Gastrocnemius medialis (tissue), 4 donors: Measurements from ENCODE around the gene TIGIT. TPM values are rescaled to one million over a fixed set of nuclear protein-coding genes. Genes with fewer than 3 reads are reported as not detected.

Source experiments
- ATAC-seq, 2 donors: fragments of 150-250 bp; one replicate each; pipeline ENCODE4 v1.9.1; 2016
- DNase-seq, 2 donors: peaks; one replicate each; pipeline ENCODE4 v3.0.0-alpha.2; 2019
- H3K27ac ChIP-seq, 4 donors: fragments of 200-600 bp; sonication (generic); 1 replicate in 1 of 4; 2 replicates in 3 of 4; pipeline ENCODE4 v1.5.1; 2016 to 2018; ENCODE audit warnings: mild to moderate bottlenecking in 2 of 4, moderate library complexity in 1 of 4
- H3K27me3 ChIP-seq, 3 donors: fragments of 200-600 bp; sonication (generic) in 2 of 3; 1 replicate in 1 of 3; 2 replicates in 2 of 3; pipeline versions ENCODE4 v1.5.1 to v1.6.0; 2016 to 2019; ENCODE audit warnings: mild to moderate bottlenecking in 1 of 3, moderate library complexity in 1 of 3
- H3K36me3 ChIP-seq, 2 donors: fragments of 200-600 bp; sonication (generic) in 1 of 2; one replicate each; pipeline ENCODE4 v1.5.1; 2017 to 2018
- H3K4me1 ChIP-seq, 2 donors: fragments of 200-600 bp; sonication (generic) in 1 of 2; one replicate each; pipeline ENCODE4 v1.5.1; 2016 to 2017; ENCODE audit warnings: mild to moderate bottlenecking in 2 of 2
- H3K4me3 ChIP-seq, 4 donors: fragments of 200-600 bp; sonication (generic) in 3 of 4; 1 replicate in 1 of 4; 2 replicates in 3 of 4; pipeline ENCODE4 v1.5.1; 2016 to 2019; ENCODE audit warnings: mild to moderate bottlenecking in 2 of 4
- H3K9me3 ChIP-seq, 3 donors: fragments of 200-600 bp; sonication (generic) in 2 of 3; 1 replicate in 1 of 3; 2 replicates in 2 of 3; pipeline ENCODE4 v1.5.1; 2016 to 2019
- POLR2A ChIP-seq, 2 donors: fragments of 450-650 bp; IDR thresholded peaks; one replicate each; pipeline ENCODE4 v1.6.1; 2017; ENCODE audit warnings: antibody characterized with exemption in 2 of 2, mild to moderate bottlenecking in 2 of 2, moderate library complexity in 2 of 2
- in situ Hi-C, 4 donors: fragments of 200-750 bp; cut with MboI; loops; one replicate each; pipeline versions ENCODE4 v1.15.0 to v1.8.0; 2017; ENCODE audit warnings: low sequenced_read_pairs in 4 of 4
- intact Hi-C: fragments of 100-400 bp; cut with DNase I; formaldehyde crosslinking; loops from one replicate; pipeline ENCODE4 v1.15.1; 2023; ENCODE audit warnings: low total_unique reads
- total RNA-seq, 4 donors: library from RNA; depleted of rRNA; stranded (reverse); fragments of >200 nt; gene quantifications; one replicate each; pipeline versions ENCODE4 v1.1.0 to v1.2.3, GENCODE V29; 2016
- TF ChIP-seq, protein P1 (sequence below), 5 experiments: fragments of 450-650 bp in 3 of 5; fragments of 200-600 bp in 2 of 5; sonication (generic) in 2 of 5; IDR thresholded peaks in 4 of 5; conservative IDR thresholded peaks in 1 of 5; 1 replicate in 4 of 5; 2 replicates in 1 of 5; pipeline ENCODE4 v1.5.1; 2016 to 2019; ENCODE audit warnings: antibody characterized with exemption in 5 of 5, mild to moderate bottlenecking in 3 of 5, moderate library complexity in 3 of 5

Gene TIGIT
- total RNA-seq, 4 donors from 2014 or later: not detected

DNA sequence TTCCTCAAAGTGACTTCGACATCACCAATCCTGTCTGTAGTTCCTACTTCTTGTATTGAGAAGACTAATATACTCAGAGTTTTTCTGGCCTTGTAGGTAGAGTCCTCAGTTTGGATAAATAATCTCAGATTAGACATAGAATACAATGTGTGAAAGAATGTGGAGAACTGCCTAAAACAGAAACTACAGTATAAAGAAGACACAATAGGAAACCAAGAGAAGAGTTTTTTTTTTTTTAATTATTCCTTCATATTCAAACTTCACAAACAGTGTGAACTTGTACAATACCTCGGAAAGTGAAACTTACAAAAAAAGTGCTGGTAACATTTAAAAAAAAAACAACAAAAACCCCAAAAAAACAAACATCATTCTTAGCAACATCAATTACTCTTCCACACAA, 20.5 kb downstream of the TIGIT start:
- H3K4me3 ChIP-seq: no peak overlapping the region
- TF ChIP-seq, protein P1, sequence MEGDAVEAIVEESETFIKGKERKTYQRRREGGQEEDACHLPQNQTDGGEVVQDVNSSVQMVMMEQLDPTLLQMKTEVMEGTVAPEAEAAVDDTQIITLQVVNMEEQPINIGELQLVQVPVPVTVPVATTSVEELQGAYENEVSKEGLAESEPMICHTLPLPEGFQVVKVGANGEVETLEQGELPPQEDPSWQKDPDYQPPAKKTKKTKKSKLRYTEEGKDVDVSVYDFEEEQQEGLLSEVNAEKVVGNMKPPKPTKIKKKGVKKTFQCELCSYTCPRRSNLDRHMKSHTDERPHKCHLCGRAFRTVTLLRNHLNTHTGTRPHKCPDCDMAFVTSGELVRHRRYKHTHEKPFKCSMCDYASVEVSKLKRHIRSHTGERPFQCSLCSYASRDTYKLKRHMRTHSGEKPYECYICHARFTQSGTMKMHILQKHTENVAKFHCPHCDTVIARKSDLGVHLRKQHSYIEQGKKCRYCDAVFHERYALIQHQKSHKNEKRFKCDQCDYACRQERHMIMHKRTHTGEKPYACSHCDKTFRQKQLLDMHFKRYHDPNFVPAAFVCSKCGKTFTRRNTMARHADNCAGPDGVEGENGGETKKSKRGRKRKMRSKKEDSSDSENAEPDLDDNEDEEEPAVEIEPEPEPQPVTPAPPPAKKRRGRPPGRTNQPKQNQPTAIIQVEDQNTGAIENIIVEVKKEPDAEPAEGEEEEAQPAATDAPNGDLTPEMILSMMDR (IDR thresholded peaks at IDR 0.05 in 4 of 5, conservative IDR thresholded peaks at IDR 0.05 in 1 of 5): no peak
- TF ChIP-seq POLR2A (IDR thresholded peaks at IDR 0.05): no peak
- no peak overlapping the region for H3K27ac ChIP-seq
- in situ Hi-C loops (no loop called here), intact Hi-C loops (no loop called here)
- no peaks in the 10 kb centered on the region for H3K4me1 ChIP-seq
- H3K9me3 ChIP-seq: no peaks in the 10 kb centered on the region
- ATAC-seq: no peak
- no peaks in the 10 kb centered on the region for H3K27me3 ChIP-seq
- no peaks in the 10 kb centered on the region for H3K36me3 ChIP-seq
- no peak for DNase-seq

DNA sequence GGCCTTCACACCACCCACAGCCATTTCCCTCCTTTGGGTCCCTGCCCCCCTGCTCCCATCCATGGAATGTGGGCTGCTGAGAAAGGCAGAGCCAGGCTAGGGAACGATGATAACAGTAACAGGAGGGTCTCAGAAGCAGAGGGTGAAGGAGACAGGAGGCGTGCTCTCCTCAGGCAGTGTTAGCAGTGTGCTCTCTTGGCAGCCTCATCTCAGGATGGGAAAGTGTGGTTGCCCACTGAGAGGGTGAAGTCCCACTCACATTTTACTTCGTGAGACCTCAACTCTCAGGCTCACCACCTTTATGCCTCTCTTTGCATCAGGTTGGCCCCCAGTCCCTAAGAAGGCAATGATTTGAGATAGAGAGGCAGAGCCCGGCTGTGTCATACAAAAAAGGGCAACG, 24.5 kb downstream of the TIGIT start:
- in situ Hi-C loops: no loop called here
- no peak overlapping the region for H3K4me3 ChIP-seq
- ATAC-seq (no peak), DNase-seq (no peak)
- H3K36me3 ChIP-seq: no peaks in the 10 kb centered on the region
- intact Hi-C loops: no loop called here
- H3K9me3 ChIP-seq: no peaks in the 10 kb centered on the region
- no peak for TF ChIP-seq POLR2A (IDR thresholded peaks at IDR 0.05)
- H3K27ac ChIP-seq: no peak overlapping the region
- H3K4me1 ChIP-seq: peaks cover 0 to 6% of the 10 kb centered on the region in 2 donors
- no peaks in the 10 kb centered on the region for H3K27me3 ChIP-seq

DNA sequence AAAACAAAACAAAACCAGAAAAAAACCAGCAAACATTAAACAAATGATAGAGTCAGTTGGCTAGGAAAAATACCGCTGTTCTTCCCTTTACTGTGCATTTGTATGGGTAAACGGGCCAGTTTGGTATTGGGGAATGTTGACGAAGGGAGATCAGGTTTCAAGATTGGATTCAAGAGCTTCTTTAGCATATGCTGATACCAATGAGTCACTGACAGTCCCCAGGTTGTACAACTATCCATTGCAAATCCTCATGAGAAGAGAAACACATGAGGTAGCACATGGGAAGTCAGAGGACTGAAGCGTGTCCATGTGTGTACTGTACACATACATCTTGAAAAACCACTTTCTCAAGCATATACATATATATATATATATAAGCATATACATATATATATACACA, 25.6 kb downstream of the TIGIT start:
- ATAC-seq (no peak), DNase-seq (no peak)
- H3K4me1 ChIP-seq: peaks cover under 1 to 6% of the 10 kb centered on the region in 2 donors
- in situ Hi-C loops: no loop called here
- no peaks in the 10 kb centered on the region for H3K27me3 ChIP-seq
- H3K27ac ChIP-seq: no peak overlapping the region
- H3K36me3 ChIP-seq: no peaks in the 10 kb centered on the region
- no peak overlapping the region for H3K4me3 ChIP-seq
- TF ChIP-seq POLR2A (IDR thresholded peaks at IDR 0.05): no peak
- TF ChIP-seq, protein P1 (IDR thresholded peaks at IDR 0.05 in 4 of 5, conservative IDR thresholded peaks at IDR 0.05 in 1 of 5): no peak
- H3K9me3 ChIP-seq: no peaks in the 10 kb centered on the region
- intact Hi-C loops: no loop called here

DNA sequence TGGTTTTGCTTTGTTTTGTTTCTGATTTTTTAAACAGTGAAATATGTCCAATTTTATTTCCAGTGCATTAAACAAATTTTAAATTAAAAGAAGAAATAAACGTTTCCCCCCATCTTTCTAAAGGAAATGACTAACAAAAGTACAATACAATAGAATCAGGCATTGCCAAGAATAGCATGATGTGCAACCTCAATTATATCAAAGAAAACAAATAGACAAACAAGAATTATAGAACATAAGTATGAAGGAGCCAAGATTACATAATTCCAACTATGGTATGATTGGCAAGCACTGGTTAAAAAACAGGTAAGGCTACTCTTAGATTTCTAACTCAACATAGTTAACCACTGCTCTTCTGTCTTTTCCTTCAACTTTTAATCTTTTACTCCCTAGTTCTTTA, 26.4 kb downstream of the TIGIT start:
- intact Hi-C loops: no loop called here
- DNase-seq (no peak), ATAC-seq (no peak)
- no peak overlapping the region for H3K4me3 ChIP-seq
- H3K27ac ChIP-seq: no peak overlapping the region
- TF ChIP-seq, protein P1 (IDR thresholded peaks at IDR 0.05 in 4 of 5, conservative IDR thresholded peaks at IDR 0.05 in 1 of 5): no peak
- TF ChIP-seq POLR2A (IDR thresholded peaks at IDR 0.05): no peak
- no peaks in the 10 kb centered on the region for H3K27me3 ChIP-seq
- H3K36me3 ChIP-seq: no peaks in the 10 kb centered on the region
- H3K4me1 ChIP-seq: peaks cover 8 to 12% of the 10 kb centered on the region in 2 donors
- in situ Hi-C loops: no loop called here
- H3K9me3 ChIP-seq: no peaks in the 10 kb centered on the region

DNA sequence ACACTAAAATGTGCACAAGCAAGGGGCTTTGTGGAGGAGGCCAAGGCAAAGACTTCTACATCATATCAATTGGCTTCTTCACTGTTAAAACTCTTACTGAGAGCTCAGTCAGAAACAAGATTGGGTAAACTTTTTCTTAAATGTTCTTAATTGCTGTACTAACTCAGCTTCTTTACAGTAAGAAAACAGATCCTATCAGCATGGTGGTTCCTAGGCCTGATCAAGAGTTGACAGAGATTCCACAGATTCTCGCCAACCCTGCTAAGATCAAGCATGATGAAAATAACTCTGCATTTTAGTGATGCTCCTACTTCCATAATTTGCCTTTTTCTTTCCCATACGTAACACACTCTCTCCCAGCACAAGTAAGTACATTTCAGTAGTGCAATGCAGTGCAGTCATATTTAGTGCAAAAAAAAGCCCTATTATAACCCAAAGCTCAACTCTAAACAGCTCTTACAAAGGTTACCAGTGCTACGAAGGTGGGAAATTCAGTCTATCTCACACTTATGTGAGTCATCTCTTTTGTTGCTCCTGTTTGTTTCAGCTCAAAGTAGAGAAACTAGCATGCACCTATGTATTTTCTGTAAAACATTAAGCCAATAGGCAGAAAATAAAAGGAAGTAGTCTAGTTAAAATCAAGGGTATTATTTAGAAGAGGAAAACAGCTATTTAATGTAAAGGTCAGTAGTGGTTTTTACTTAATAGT, 29.9 kb downstream of the TIGIT start:
- TF ChIP-seq POLR2A (IDR thresholded peaks at IDR 0.05): no peak
- TF ChIP-seq, protein P1 (IDR thresholded peaks at IDR 0.05 in 4 of 5, conservative IDR thresholded peaks at IDR 0.05 in 1 of 5): no peak
- no peak for ATAC-seq
- H3K27ac ChIP-seq: no peak overlapping the region
- no peak overlapping the region for H3K4me3 ChIP-seq
- H3K4me1 ChIP-seq: peaks cover 22% of the 10 kb centered on the region in 2 donors
- H3K9me3 ChIP-seq: no peaks in the 10 kb centered on the region
- in situ Hi-C loops (no loop called here), intact Hi-C loops (no loop called here)
- no peaks in the 10 kb centered on the region for H3K27me3 ChIP-seq
- H3K36me3 ChIP-seq: no peaks in the 10 kb centered on the region
- no peak for DNase-seq
